Activated naive CD8-positive, alpha-beta T cell (primary cell): ENCODE data around the gene LOX.
"Not testable (repeated sequence)": the region's sequence is repeated elsewhere in the genome, so short reads cannot be mapped to it uniquely, and the experiment has no call there.

ENCODE experiments used
- H3K27ac Mint-ChIP-seq: one replicate; pipeline ENCODE4 v1.8.0; 2021; ENCODE audit warnings: mixed read lengths
- H3K27me3 Mint-ChIP-seq: one replicate; pipeline ENCODE4 v1.8.0; 2021; ENCODE audit warnings: mixed read lengths
- H3K36me3 Mint-ChIP-seq: one replicate; pipeline ENCODE4 v1.8.0; 2021; ENCODE audit warnings: mixed read lengths
- H3K4me1 Mint-ChIP-seq: one replicate; pipeline ENCODE4 v1.8.0; 2021; ENCODE audit warnings: low read depth, mixed read lengths
- H3K4me3 Mint-ChIP-seq: one replicate; pipeline ENCODE4 v1.8.0; 2021; ENCODE audit warnings: mild to moderate bottlenecking, mixed read lengths
- H3K9me3 Mint-ChIP-seq: one replicate; pipeline ENCODE4 v1.8.0; 2021; ENCODE audit warnings: low read depth, mixed read lengths

The LOX gene

GRCh38 chr5:122110987-122111386 lies 32.9 kb upstream of the LOX start:
- Mint-ChIP-seq H3K4me3 (no peak overlapping the region), H3K4me1 (no peaks in the 10 kb centered on the region), H3K27ac (no peak overlapping the region), H3K36me3 (no peaks in the 10 kb centered on the region), H3K27me3 (no peaks in the 10 kb centered on the region), H3K9me3 (no peaks in the 10 kb centered on the region)

GRCh38 chr5:122107016-122107415 lies 29.0 kb upstream of the LOX start:
- Mint-ChIP-seq H3K4me1 (no peaks in the 10 kb centered on the region), H3K27me3 (peaks cover 3% of the 10 kb centered on the region), H3K36me3 (no peaks in the 10 kb centered on the region), H3K4me3 (no peak overlapping the region), H3K27ac (no peak overlapping the region), H3K9me3 (no peaks in the 10 kb centered on the region)

GRCh38 chr5:122105909-122106308 lies 27.9 kb upstream of the LOX start:
- Mint-ChIP-seq H3K36me3 (no peaks in the 10 kb centered on the region), H3K4me1 (no peaks in the 10 kb centered on the region), H3K9me3 (no peaks in the 10 kb centered on the region), H3K4me3 (no peak overlapping the region), H3K27ac (no peak overlapping the region), H3K27me3 (peaks cover 3% of the 10 kb centered on the region)

GRCh38 chr5:122102825-122103224 lies 24.8 kb upstream of the LOX start:
- no peaks in the 10 kb centered on the region for H3K4me1 Mint-ChIP-seq
- no peaks in the 10 kb centered on the region for H3K9me3 Mint-ChIP-seq

GRCh38 chr5:122101636-122102285 lies 23.7 kb upstream of the LOX start:
- no peak overlapping the region for H3K27ac Mint-ChIP-seq
- H3K27me3 Mint-ChIP-seq, result peaks cover 3% of the 10 kb centered on the region
- no peak overlapping the region for H3K4me3 Mint-ChIP-seq
- no peaks in the 10 kb centered on the region for H3K9me3 Mint-ChIP-seq
- no peaks in the 10 kb centered on the region for H3K36me3 Mint-ChIP-seq
- H3K4me1 Mint-ChIP-seq, result no peaks in the 10 kb centered on the region

More at GRCh38 chr5:122102825-122103224, 24.8 kb upstream of the LOX start:
- no peak overlapping the region for H3K4me3 Mint-ChIP-seq
- peaks cover 3% of the 10 kb centered on the region for H3K27me3 Mint-ChIP-seq
- H3K36me3 Mint-ChIP-seq, result no peaks in the 10 kb centered on the region
- no peak overlapping the region for H3K27ac Mint-ChIP-seq

GRCh38 chr5:122099060-122099790 lies 21.2 kb upstream of the LOX start:
- H3K27ac Mint-ChIP-seq, result no peak overlapping the region
- H3K36me3 Mint-ChIP-seq, result no peaks in the 10 kb centered on the region
- H3K4me1 Mint-ChIP-seq, result no peaks in the 10 kb centered on the region
- no peaks in the 10 kb centered on the region for H3K9me3 Mint-ChIP-seq
- no peaks in the 10 kb centered on the region for H3K27me3 Mint-ChIP-seq
- H3K4me3 Mint-ChIP-seq, result no peak overlapping the region

- Mint-ChIP-seq H3K4me3 (no peak overlapping the region), H3K27me3 (no peaks in the 10 kb centered on the region), H3K27ac (no peak overlapping the region), H3K4me1 (no peaks in the 10 kb centered on the region), H3K9me3 (no peaks in the 10 kb centered on the region), H3K36me3 (no peaks in the 10 kb centered on the region)
Measured at GRCh38 chr5:122097391-122097790, 19.3 kb upstream of the LOX start.

GRCh38 chr5:122095158-122095557 lies 17.1 kb upstream of the LOX start:
- H3K9me3 Mint-ChIP-seq, result no peaks in the 10 kb centered on the region
- H3K4me3 Mint-ChIP-seq, result no peak overlapping the region
- H3K4me1 Mint-ChIP-seq, result no peaks in the 10 kb centered on the region
- H3K36me3 Mint-ChIP-seq, result no peaks in the 10 kb centered on the region
- no peaks in the 10 kb centered on the region for H3K27me3 Mint-ChIP-seq
- no peak overlapping the region for H3K27ac Mint-ChIP-seq

GRCh38 chr5:122094251-122094650 lies 16.2 kb upstream of the LOX start:
- H3K9me3 Mint-ChIP-seq, H3K27me3 Mint-ChIP-seq, H3K4me1 Mint-ChIP-seq, H3K36me3 Mint-ChIP-seq, H3K4me3 Mint-ChIP-seq, H3K27ac Mint-ChIP-seq: not testable (repeated sequence)

GRCh38 chr5:122093415-122094180 lies 15.5 kb upstream of the LOX start:
- Mint-ChIP-seq H3K9me3 (no peaks in the 10 kb centered on the region), H3K27me3 (peaks cover 2% of the 10 kb centered on the region), H3K27ac (no peak overlapping the region), H3K4me3 (no peak overlapping the region), H3K4me1 (no peaks in the 10 kb centered on the region), H3K36me3 (no peaks in the 10 kb centered on the region)

- peaks cover 5% of the 10 kb centered on the region for H3K27me3 Mint-ChIP-seq
- H3K27ac Mint-ChIP-seq, result no peak overlapping the region
- no peak overlapping the region for H3K4me3 Mint-ChIP-seq
- H3K4me1 Mint-ChIP-seq, result no peaks in the 10 kb centered on the region
- no peaks in the 10 kb centered on the region for H3K9me3 Mint-ChIP-seq
- H3K36me3 Mint-ChIP-seq, result no peaks in the 10 kb centered on the region
Measured at GRCh38 chr5:122091936-122092600, 14.0 kb upstream of the LOX start.

GRCh38 chr5:122089096-122090013 lies 11.3 kb upstream of the LOX start:
- Mint-ChIP-seq H3K27me3 (peaks cover 5% of the 10 kb centered on the region), H3K4me3 (no peak overlapping the region), H3K4me1 (no peaks in the 10 kb centered on the region), H3K9me3 (no peaks in the 10 kb centered on the region), H3K36me3 (no peaks in the 10 kb centered on the region), H3K27ac (no peak overlapping the region)

- peaks cover 8% of the 10 kb centered on the region for H3K27me3 Mint-ChIP-seq
- no peak overlapping the region for H3K4me3 Mint-ChIP-seq
- no peaks in the 10 kb centered on the region for H3K4me1 Mint-ChIP-seq
- no peaks in the 10 kb centered on the region for H3K36me3 Mint-ChIP-seq
- H3K27ac Mint-ChIP-seq, result no peak overlapping the region
- no peaks in the 10 kb centered on the region for H3K9me3 Mint-ChIP-seq
Measured at GRCh38 chr5:122085041-122085440, 7.0 kb upstream of the LOX start.

GRCh38 chr5:122083535-122083934 lies 5.5 kb upstream of the LOX start:
- Mint-ChIP-seq H3K4me3 (no peak overlapping the region), H3K36me3 (no peaks in the 10 kb centered on the region), H3K27ac (no peak overlapping the region), H3K4me1 (no peaks in the 10 kb centered on the region), H3K9me3 (no peaks in the 10 kb centered on the region), H3K27me3 (peaks cover 15% of the 10 kb centered on the region)
